Stromal cell of bone marrow (primary cell): ENCODE measurements around the gene TBC1D10B.
"Not testable (repeated sequence)": the region's sequence is repeated elsewhere in the genome, so short reads cannot be mapped to it uniquely, and the experiment has no call there.

Experiments
- DNase-seq: peaks from one replicate; pipeline ENCODE4 v3.0.0-alpha.2; 2012; ENCODE audit warnings: low read depth

The TBC1D10B gene

DNA sequence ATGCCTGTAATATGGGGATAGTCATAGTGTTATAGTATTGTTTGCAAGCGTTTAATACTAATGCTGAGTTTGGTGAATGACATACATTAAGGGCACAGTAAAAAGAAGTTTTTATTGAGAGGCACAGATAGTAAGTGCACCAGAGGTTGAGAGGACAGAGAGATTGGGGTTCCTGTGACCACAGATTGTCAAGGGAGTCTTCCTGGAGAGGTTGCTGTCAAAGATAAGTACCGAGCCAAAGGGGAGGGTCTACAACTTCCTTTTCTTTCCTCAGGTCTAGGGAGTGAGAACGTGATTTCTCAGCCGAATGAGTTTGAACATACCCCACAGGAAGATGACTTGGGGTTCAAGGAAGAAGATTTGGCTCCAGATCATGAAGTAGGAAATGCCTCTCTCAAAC, 26.8 kb upstream of the TBC1D10B start:
- no peak for DNase-seq

DNA sequence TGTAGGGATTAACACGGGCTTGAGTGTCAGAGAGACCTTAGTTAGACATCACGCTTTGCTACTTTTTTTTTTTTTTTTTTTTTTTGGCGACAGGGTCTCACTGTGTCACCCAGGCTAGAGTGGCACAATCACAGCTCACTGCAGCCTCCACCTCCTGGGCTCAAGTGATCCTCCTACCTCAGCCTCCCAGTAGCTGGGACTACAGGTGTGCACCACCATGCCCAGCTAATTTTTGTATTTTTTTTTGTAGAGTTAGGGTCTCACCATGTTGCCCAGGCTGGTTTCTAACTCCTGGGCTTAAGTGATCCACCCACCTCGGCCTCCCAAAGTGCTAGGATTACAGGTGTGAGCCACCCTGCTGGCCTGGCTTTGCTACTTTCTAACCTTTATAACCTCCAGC, 26.3 kb upstream of the TBC1D10B start:
- not testable (repeated sequence) for DNase-seq

DNA sequence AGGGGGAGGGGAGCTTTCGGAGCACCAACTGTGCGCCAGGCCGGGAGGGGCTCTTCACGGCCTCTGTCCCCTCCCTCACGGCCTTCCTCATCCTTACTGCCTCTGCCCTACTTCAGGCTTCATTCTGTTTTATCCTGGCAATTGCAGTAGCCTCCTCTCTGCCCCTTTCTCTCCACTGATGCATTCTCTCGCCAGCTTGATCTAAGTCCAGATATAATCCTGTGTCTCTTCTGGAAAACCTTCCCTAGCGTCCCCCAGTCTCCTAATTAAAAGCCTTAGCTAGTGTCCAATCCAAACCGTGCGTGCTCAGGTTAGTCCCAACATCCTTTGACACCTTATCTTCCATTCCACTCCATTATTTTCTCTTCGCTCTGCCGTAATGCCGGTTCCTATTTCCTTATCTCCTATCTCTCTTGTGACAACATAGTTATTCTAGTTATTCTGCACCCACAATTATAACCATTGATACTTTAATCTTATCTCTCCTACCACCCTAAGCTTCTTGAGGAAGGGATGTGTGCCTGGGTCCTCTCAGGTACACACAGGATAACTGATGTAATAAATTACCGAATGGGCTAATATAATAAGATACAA, 25.8 kb upstream of the TBC1D10B start:
- no peak for DNase-seq

DNA sequence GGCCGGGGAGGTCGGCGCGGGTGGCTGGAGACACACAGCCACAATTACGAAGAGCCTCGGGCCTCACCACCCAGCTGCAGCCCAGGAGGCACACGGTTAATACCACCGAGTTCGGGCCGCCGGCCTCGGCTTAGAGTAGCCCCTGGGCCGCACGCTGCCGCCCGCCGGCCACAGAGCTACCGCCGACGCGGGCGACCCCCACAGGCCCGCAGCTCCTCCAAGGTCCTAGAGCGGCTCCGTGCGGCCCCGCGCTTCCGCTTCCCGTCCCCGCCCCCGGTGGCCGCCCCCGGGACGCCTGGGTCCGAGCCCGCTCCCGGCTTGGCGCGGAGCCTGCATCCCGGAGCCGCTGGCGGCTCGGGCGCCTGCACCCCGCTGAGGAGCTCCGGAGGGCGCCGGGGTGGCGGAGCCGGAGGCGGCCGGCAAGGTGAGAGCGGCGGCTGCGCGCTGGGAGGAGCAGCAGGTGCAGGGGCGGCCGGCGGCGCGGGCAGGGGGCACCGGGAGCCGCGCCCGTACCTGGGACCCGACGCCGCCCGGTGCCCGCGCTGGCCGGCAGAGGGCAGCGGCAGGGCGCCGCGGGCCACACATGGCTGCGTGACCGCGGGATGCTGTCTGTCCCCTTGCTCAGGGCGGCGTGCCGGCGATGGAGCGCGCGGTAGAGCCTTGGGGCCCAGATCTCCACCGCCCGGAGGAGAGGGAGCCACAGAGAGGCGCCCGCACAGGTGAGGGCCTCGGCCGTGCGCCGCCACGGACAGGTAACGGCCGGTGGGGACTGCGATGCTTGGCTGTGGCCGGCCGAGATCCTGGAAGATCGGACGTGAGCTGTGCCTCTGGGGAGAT, 25.1 kb upstream of the TBC1D10B start, which contains the start of gene ZNF48:
TSS of gene ZNF48 (plus strand) at position 266 of the 837 bp plus-strand sequence. CDS start at position 641, 375 bp downstream.
- DNase-seq, result peak; percentile 81

DNA sequence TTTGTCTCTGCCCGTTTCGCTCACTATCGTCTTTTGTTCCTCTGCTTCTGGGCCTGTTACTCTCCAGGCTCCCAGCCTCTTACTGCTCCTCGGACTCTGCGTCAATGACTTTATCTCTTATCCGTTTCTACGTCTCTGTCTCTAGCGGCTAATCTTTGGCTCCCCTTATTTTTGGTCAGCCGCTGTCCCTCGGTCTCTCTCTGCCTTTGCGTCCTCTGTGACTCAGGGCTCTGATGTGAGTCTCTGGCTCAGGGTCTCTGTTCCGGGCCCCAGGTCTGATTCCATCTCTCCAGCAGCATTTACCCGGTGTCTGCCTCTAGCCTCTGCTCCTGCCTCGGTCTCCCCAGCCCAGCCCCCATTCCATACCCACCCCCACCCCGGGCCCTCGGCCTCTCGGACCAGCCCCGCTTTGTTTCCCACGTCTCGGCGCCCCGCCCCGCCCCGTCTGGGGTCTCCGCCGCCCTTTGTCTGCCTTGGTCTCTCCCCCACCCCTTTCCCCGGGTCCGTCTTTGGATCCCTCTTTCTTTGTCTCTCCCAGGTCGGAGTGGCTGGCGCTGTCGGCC, 24.4 kb upstream of the TBC1D10B start:
- no peak for DNase-seq

DNA sequence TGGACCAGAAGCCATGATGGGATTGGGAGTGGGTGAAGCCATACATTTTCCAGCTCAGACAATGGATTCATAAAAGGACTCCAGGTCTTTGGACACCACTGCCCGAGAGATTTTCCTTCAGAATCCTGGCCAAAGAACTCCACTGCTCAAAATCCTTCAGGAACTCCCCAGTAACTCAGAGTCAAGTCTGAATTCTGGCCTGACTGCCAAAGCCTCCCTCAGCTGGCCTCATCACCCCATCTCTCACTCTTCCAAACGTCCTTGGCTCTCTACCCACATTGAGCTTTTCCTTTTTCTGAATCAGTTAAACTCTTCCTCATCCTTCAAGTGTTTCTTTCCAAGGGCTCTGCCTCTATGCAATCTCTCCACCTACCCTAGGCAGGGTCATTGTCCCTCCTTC, 13.2 kb upstream of the TBC1D10B start:
- no peak for DNase-seq

DNA sequence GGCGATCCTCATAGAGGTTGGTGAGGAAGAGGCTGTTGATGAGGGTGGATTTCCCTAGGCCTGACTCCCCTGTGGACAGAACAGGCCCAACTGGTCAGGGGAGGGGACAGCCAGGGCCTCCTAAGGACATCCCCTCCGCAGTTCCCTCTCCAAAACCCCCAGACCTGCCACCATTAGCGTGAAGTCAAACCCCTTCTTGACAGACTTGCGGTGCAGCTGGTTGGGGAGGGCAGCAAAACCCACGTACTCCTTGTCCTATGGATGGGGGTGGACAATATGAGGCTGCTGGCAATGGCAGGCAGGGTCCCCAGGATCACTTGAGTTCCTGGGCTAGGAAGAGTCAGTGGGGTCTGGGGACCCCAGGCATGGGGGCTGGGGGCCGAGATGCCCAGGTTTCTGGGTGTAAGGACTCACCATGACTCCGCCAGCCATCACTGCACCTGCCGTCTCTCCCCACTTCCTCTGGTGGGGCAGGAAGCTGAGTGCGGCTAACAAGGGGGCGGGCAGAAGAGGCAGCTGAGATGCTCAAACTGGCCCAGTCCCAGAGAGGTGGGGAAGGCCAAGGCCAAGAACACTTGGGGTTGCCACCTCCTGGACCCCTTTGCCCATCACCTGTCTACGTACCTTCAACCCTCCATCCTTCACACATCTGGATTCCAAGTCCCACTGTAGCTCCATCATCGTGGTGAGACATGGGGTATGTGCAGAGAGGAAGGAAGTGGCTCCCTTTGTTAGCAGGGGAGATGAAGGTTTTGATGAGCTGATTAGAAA, 12.0 kb upstream of the TBC1D10B start, which contains the start of gene SEPTIN1:
TSS of gene SEPTIN1 (minus strand) at position 451 of the 771 bp plus-strand sequence. CDS start at position 432, 19 bp downstream.
- no peak for DNase-seq

DNA sequence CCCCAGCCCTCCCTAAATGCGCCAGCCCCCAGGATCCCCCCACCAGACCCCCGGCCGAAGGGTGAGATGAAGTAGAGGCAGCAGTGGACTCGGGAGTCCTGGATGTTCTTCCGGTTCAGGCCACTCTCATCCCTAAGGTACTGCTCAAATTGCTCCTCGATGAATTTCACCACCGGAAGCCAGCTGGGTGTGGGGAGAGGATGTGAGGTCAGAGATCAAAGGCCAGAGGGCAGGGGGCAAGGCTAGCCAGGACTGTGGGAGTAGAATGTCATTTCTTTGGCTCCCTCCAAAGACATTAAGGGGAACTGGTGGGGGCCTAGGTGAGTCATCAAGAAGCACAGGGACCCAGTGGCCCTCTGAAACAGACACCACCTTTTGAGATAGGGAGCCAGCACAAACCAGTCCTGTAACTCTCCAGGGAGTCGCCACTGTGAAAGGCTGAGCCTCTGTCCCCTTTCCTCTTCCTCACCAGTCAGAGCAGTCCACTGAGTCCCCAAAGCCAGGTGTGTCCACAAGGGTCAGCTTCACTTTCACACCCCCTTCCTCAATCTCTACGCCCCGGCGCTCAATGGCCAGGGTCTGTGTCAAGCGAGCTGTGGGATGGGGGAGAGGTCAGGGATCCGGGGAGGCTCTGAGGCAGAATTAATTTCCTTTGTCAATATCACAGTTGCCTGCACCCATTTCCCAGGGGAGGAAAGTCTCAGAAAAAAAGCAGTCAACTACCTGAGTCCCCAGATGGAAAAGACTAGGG, 11.2 kb upstream of the TBC1D10B start:
- no peak for DNase-seq

DNA sequence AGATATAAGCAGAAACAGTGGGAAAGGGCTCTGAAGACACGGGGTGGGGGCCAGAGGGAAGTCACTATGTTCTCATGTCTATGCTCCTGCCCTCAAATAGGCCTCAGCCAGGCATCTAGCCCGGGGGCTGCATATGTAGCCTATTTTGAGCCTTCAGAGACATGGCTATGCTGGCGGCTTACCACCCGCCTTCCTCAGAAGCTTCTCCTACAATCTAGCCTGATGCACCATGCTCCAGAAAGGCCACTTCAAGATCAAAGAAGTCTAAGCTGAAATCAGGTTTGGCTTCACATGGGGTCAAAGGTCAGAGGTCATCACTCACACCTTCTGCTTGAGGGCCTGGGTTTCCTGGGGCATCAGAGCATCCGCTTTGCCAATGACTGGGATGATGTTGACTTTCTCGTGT, 10.5 kb upstream of the TBC1D10B start:
- DNase-seq, result no peak

DNA sequence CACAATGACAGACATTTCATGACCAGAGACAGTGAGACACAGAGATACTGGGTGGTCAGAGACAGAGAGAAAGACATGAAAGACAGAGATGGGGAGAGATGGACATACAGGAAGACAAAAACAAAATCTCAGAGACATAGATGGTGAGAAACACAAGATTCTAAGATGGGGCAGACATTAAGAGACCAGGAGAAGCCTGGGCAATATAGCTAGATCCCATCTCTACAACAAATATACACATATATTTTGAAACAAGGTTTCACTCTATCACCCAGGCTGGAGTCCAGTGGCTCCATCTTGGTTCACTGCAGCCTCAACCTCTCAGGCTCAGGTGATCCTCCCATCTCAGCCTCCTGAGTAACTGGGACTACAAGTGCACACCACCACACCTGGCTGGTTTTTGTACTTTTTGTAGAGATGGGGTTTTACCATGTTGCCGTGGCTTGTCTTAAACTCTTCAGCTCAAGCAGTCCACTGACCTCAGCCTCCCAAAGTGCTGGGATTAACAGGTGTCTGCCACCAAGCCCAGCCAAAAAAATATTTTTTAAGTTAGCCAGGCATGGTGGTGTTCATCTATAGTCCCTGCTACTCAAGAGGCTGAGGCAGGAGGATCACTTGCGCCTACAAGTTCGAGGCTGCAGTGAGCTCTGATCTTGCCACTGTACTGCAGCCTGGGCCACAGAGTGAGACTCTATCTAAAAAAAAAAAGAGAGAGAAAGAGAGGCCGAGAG, 9.9 kb upstream of the TBC1D10B start:
- DNase-seq, result no peak

DNA sequence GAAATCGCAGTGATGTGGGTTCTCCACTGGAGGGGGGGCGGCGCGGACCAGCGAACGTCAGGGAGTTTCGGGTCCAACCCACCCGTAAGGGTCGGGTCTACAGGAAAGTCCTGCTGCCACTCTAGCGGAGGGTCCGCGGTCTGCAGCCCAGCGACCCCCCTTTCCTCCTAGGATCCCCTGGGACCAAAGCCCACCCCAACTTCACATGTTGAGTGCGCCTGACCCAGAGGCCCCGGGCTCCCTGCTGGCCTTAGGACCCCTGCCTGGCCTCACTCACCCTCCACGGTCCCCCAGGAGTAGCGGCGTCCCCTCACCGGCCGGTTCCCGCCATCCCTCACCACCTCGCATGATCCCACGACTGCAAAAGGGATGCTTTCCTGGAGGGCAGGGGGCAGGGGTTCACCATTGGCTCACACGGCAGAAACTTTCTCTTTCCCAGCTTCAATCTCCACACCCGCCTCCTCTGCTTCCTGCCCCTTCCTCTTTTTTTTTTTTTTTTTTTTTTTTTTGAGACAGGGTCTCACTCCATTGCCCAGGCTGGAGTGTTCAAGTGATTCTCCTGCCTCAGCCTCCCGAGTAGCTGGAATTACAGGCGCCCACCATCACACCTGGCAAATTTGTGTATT, 9.0 kb upstream of the TBC1D10B start:
- DNase-seq, result no peak

DNA sequence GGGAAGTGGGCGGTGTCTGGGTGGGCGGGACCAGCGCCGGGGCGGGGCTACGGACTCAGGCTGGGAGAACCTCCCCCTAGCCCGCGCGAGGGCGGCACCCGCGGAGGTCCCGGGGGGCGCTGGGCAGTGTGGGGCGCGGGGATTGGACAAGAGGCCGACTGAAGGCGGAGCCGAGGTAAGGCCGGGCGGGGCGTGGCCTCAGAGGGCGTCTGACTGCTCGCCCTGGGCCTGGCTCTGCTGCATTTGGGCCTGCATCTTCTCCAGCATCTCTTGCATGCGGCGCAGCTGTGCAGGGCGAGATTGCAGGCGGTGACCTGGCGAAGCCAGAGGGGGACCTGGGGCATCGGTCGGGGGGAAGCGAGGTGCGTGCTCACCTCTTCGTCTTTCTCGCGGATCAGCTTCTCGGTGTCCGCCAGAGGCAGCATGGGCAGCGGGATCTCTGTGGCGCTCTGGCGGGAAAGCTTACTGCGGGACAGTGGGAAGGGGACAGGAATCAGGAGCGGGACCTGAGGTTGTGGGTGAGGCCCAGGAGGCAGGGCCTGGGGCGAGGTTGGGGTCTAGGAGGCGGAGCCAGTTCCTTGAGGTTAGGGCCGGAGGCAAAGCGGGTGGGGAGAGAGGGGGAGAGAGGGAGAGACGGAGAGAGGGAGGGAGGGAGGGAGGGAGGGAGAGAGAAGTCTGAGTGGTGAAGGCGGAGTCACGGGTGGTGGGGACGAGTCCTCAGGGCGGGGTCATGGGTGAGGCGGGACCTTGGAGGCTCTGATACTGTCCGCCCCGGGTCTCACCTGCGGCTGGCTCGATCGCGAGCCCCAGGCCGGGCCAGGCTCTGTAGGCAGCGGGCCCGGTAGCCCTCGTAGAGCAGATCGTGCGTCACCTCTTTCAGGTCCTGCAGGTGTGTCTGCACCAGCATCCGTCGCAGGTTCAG, 8.2 kb upstream of the TBC1D10B start:
- DNase-seq, result peak; percentile 97

DNA sequence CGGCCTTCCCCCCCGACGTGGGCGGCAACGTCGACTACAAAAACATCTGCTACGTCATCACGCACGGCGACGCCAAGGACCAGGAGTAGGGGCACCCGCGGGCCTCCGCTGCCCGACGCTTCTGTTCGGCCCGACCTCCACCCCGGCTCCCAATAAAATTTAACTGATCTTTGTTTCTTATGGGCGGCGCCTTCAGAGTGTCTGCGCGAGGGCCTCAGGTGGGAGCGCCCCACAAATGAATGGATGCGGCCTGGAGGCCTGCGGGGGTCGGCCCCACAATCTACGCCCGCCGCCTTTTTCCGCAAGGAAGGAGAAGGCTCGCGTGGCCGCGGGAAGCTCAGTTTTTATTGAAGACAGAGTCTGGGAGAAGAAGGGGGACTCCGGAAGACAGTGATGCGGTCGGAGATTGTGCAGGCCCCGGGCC, 7.5 kb upstream of the TBC1D10B start:
- DNase-seq, result peak; percentile 60

DNA sequence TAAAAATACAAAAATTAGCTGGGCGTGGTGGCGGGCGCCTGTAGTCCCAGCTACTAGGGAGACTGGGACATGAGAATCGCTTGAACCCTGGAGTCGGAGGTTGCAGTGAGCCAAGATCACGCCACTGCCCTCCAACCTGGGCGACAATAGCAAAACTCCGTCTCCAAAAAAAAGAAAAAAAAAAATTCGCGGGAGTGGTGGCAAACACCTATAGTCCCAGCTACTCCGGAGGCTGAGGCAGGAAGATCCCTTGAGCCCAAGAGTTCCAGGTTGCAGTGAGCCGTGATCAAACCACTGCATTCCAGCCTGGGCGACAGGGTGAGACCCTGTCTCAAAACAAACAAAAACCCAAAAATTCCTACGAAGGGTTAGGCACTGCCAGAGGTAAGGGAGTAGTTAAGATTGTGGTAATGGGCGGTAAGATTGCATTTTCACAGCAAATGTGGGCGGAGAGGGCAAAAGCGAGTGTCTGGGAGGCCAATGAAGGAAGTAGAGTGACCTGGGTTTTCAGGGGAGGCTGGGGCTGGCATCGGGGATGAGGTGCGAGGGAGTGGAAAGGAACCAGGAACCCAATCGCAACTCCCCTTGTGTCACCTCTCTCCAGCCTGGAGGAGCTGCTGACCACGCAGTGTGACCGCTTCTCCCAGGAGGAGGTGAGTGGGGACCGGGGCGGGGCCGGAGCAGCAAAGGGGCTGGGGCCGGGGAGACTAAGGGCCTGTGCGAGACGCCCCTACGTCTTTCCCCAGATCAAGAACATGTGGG, 6.9 kb upstream of the TBC1D10B start:
- DNase-seq, result no peak

DNA sequence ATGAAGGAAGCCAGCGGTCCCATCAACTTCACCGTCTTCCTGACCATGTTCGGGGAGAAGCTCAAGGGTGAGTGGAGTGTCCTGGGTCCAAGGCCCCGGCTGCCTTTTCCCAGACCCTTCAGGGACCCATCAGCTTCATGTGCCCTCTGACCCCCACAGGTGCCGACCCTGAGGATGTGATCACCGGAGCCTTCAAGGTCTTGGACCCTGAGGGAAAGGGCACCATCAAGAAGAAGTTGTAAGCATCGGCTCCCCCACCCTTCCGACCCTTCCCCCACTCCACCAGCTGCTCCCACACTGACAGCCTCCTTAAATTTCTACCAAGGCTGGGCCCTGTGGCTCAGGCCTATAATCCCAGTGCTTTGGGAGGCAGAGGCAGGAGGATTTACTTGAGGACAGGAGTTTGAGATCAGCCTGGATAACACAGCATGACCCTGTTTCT, 6.2 kb upstream of the TBC1D10B start:
- DNase-seq, result no peak

DNA sequence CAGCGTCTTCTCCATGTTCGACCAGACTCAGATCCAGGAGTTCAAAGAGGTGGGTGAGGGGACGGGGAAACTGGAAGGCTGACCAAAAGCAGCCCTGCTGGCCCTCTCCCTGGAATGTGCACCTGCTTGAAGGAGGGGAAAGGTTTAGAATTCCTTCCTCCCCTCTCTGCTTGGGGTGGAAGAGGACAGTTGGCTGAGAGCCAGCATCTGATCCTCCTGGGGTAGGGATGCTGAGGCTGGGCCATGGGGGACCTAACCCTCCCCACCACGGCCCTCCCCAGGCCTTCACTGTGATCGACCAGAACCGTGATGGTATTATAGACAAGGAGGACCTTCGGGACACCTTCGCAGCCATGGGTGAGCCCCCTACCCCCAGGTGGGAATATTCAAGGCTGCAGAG, 5.6 kb upstream of the TBC1D10B start:
- DNase-seq, result no peak

DNA sequence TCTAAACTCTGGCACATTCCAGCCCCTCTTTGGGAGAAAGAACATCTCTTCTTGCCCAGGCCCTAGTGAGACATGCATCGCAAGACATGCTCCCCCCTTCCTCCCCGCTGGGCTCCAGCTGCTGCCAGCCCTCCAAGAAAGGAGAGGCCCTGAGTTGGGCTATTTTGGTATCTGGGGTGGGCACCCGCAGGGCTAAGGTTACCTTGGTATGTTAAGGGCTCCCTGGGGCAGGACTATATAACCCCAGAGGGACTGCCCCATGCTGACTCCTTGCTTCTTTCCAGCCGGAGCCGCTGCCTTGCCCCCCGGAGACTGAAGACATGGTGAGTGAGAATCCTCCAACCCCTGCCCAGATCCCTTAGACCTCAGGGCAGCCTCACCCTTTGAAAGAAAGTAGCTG, 4.2 kb upstream of the TBC1D10B start, which contains the start of gene MYL11:
TSS of gene MYL11 (plus strand) at position 265 of the 400 bp plus-strand sequence. CDS start at position 321, 56 bp downstream.
- no peak for DNase-seq

DNA sequence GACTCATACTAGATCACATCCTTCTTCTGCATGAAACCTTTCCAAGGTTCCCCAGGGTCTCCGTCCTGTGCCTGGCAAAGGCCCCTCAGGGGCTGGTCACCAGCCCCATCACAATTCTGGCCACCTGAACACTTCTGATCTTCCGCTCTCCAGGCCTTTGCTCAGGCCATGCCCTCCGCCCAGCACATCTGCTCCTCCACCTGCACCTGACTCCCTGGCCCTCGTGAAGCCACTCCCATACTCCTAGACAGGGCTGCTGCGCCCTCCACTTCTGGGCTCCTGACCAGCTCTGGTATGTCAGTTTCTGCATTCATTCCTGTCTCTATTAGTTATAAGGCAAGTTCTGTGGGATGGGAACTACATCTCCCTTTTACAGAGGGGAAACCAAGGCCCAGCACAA, 2.4 kb upstream of the TBC1D10B start:
- DNase-seq, result no peak
